Testis (tissue), 2 donors: ENCODE measurements around the gene DOK1.

Source experiments
- POLR2A ChIP-seq: fragments of 450-650 bp; IDR thresholded peaks from one replicate; pipeline ENCODE4 v1.6.1; 2017; ENCODE audit warnings: antibody characterized with exemption, mild to moderate bottlenecking, moderate library complexity
- TF ChIP-seq, protein P1 (sequence below), 3 experiments: fragments of 450-650 bp in 2 of 3; fragments of 200-600 bp in 1 of 3; sonication (generic) in 1 of 3; IDR thresholded peaks; one replicate each; pipeline ENCODE4 v1.5.1; 2016 to 2019; ENCODE audit warnings: antibody characterized with exemption in 3 of 3, mild to moderate bottlenecking in 2 of 3, moderate library complexity in 1 of 3

DNA sequence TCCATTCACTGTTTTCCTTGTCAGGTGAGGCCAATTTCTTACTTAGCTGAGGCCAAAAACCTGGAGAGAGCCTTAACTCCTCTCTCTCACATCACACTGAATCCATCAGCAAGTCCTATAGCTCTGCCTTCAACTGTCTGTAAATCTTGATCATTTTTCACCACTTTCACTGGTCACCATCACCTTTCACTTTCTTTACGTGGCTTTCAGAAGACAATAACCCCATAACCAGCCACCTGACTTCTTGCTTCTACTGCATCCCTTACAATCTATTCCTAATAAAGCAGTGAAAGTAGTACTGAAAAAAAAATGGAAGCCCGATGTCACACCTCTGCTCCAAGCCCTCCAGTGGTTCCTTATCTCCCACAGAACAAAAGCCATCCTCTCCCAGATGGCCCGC lies 8.5 kb upstream of the DOK1 start:
- TF ChIP-seq, protein P1, sequence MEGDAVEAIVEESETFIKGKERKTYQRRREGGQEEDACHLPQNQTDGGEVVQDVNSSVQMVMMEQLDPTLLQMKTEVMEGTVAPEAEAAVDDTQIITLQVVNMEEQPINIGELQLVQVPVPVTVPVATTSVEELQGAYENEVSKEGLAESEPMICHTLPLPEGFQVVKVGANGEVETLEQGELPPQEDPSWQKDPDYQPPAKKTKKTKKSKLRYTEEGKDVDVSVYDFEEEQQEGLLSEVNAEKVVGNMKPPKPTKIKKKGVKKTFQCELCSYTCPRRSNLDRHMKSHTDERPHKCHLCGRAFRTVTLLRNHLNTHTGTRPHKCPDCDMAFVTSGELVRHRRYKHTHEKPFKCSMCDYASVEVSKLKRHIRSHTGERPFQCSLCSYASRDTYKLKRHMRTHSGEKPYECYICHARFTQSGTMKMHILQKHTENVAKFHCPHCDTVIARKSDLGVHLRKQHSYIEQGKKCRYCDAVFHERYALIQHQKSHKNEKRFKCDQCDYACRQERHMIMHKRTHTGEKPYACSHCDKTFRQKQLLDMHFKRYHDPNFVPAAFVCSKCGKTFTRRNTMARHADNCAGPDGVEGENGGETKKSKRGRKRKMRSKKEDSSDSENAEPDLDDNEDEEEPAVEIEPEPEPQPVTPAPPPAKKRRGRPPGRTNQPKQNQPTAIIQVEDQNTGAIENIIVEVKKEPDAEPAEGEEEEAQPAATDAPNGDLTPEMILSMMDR (IDR thresholded peaks at IDR 0.05) = no peak
- TF ChIP-seq POLR2A = no peak
